Osteocyte (in vitro differentiated cells): ENCODE data around the gene LMF2. TPM values are rescaled to one million over a fixed set of nuclear protein-coding genes. Genes with fewer than 3 reads are reported as not detected.

Experiments used
- DNase-seq: peaks from one replicate; pipeline ENCODE4 v3.0.0; 2021; ENCODE audit warnings: mixed read lengths; ENCODE audit not compliant: unreplicated experiment; ENCODE audit errors: extremely low spot score
- H3K27ac Mint-ChIP-seq: one replicate; pipeline ENCODE4 v1.8.0; 2021; ENCODE audit warnings: mild to moderate bottlenecking, mixed read lengths; ENCODE audit not compliant: unreplicated experiment
- H3K27me3 Mint-ChIP-seq: one replicate; pipeline ENCODE4 v1.8.0; 2021; ENCODE audit warnings: mixed read lengths; ENCODE audit not compliant: unreplicated experiment
- H3K36me3 Mint-ChIP-seq: one replicate; pipeline ENCODE4 v1.8.0; 2021; ENCODE audit warnings: mixed read lengths; ENCODE audit not compliant: unreplicated experiment
- H3K4me1 Mint-ChIP-seq: one replicate; pipeline ENCODE4 v1.8.0; 2021; ENCODE audit warnings: mixed read lengths; ENCODE audit not compliant: unreplicated experiment
- H3K4me3 Mint-ChIP-seq: one replicate; pipeline ENCODE4 v1.8.0; 2021; ENCODE audit warnings: mild to moderate bottlenecking, moderate library complexity, mixed read lengths; ENCODE audit not compliant: unreplicated experiment
- H3K9me3 Mint-ChIP-seq: one replicate; pipeline ENCODE4 v1.8.0; 2021; ENCODE audit warnings: mixed read lengths; ENCODE audit not compliant: unreplicated experiment
- CTCF ChIP-seq: fragments of 200-600 bp; sonication (generic); IDR thresholded peaks from 2 replicates; pipeline ENCODE4 v1.5.0; 2021; ENCODE audit warnings: antibody characterized with exemption, mild to moderate bottlenecking, moderate library complexity
- total RNA-seq: library from RNA; stranded (reverse); gene quantifications from 2 replicates; pipeline ENCODE4 v1.2.1, GENCODE V29; 2021

The LMF2 gene
- total RNA-seq, 1 donor from 2014 or later, result 107 TPM

- Mint-ChIP-seq H3K4me1 (peaks cover 17% of the 10 kb centered on the region), H3K27ac (peak overlapping the region; percentile 62), H3K36me3 (no peaks in the 10 kb centered on the region), H3K27me3 (peaks cover 17% of the 10 kb centered on the region), H3K9me3 (no peaks in the 10 kb centered on the region), H3K4me3 (peak overlapping the region; percentile 71)
- no peak for TF ChIP-seq CTCF
- DNase-seq, result peak; percentile 84
Measured at GRCh38 chr22:50530580-50530876, 23.0 kb upstream of the LMF2 start.

DNA sequence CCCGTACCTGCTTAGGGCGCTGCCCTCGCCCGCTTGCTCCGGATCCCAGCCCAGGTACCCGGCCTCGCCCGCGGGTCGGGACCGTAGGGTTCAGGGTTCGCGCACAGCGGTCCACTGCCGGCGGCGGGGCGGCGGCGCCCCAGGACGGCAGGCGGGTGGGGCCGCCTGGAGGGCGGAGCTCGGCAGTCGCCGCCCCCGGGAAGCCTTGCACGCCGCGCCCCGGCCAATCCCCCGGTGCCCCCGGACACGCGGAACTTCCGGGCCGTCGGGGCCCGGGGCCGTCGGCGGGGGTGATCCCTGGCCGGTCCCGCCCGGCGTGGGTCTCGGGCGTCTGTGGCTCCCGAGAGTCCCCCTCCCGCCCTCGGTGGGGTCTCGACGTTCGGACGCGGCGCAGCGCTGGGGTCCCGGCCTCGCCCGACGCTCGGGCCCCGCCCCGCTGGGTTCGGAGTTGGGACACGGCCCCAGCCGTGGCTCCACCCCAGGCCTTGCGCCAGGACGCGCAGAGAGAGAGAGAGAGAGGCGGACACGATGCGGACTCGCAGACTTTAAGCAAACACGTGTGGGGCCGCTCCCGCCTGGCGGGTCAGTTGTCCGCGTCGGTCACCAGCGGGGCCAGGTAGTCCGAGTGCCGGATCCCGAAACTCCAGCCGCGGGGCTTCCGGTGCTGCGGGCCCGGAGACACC is 22.5 kb upstream of the LMF2 start, which contains the start of gene TYMP:
Gene TYMP (minus strand): TSS at position 116 of the 683 bp plus-strand sequence. CDS start 303 bp downstream, outside the sequence.
- no peaks in the 10 kb centered on the region for H3K36me3 Mint-ChIP-seq
- H3K27me3 Mint-ChIP-seq, result peaks cover 17% of the 10 kb centered on the region
- H3K4me1 Mint-ChIP-seq, result peaks cover 17% of the 10 kb centered on the region
- H3K27ac Mint-ChIP-seq, result peak within 1 kb of the TSS; percentile 62
- no peaks in the 10 kb centered on the region for H3K9me3 Mint-ChIP-seq
- DNase-seq, result peak; percentile 86
- peak within 1 kb of the TSS; percentile 71 for H3K4me3 Mint-ChIP-seq
- TF ChIP-seq CTCF, result no peak

DNA sequence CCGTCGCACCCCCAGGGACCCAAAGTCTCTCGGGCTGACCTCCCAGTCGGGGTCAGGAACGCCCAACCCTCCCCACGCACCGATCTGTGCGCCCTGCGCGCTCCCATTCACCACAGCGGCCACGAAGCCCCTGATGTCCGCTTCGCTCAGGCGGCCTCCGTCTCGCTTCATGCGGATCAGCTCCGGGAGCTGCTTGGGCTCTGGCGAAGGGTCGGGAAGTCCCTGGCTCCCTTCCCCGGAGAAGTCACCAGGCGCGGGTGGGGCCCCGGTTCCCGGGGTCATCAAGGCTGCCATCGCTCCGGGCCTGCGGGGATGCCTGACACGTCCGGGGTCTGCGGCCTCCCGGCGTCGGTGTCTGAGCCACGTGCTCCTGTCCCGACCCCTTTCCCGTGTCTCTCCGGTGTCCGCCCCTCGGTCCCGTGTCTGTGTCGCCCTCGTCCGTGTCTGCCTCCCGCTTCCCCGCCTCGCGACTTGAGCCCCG is 22.0 kb upstream of the LMF2 start:
- TF ChIP-seq CTCF, result no peak
- peaks cover 17% of the 10 kb centered on the region for H3K27me3 Mint-ChIP-seq
- no peak for DNase-seq
- H3K36me3 Mint-ChIP-seq, result peaks cover 3% of the 10 kb centered on the region
- no peak overlapping the region for H3K27ac Mint-ChIP-seq
- peak overlapping the region; percentile 56 for H3K4me3 Mint-ChIP-seq
- H3K4me1 Mint-ChIP-seq, result peaks cover 22% of the 10 kb centered on the region
- no peaks in the 10 kb centered on the region for H3K9me3 Mint-ChIP-seq

DNA sequence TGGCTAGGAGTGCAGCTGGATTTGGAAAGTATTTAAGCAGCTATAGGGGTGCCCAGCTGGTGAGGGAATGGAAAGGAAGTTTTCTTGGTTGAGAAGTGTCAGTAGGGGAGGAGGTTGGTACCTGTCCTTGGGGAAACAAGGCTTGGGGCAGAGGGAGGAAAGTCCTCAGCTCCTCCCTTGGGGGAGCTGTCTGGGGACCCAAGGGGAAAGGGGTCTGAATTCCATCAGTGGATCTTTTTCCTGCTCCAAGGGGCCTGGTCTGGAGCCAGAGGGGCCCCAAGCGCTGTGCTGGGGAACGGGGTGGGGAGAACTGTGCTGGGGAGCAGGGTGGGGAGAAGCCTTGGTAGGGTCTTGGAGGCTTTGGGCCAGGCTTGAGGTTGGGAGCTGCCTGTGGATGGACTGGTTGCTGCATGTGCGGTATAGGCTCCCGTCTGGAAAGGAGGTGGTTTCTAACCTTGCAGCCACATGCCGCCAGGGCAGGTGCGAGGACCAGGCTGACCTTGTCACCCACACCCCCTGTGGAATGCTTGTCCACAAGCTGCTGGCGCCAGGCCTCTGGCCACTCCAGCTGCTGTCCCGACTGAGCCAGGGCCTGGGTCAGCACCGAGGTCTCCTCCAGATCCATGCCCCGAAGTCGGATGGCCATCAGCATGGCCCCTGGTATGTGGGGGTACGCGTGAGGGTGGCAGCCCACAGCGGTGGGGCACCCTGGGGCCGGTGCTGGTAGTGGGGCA is 21.3 kb upstream of the LMF2 start:
- peaks cover 25% of the 10 kb centered on the region for H3K4me1 Mint-ChIP-seq
- DNase-seq, result peak; percentile 85
- H3K36me3 Mint-ChIP-seq, result peaks cover 4% of the 10 kb centered on the region
- no peak overlapping the region for H3K27ac Mint-ChIP-seq
- H3K9me3 Mint-ChIP-seq, result no peaks in the 10 kb centered on the region
- peak overlapping the region; percentile 45 for H3K4me3 Mint-ChIP-seq
- H3K27me3 Mint-ChIP-seq, result peaks cover 13% of the 10 kb centered on the region
- no peak for TF ChIP-seq CTCF

DNA sequence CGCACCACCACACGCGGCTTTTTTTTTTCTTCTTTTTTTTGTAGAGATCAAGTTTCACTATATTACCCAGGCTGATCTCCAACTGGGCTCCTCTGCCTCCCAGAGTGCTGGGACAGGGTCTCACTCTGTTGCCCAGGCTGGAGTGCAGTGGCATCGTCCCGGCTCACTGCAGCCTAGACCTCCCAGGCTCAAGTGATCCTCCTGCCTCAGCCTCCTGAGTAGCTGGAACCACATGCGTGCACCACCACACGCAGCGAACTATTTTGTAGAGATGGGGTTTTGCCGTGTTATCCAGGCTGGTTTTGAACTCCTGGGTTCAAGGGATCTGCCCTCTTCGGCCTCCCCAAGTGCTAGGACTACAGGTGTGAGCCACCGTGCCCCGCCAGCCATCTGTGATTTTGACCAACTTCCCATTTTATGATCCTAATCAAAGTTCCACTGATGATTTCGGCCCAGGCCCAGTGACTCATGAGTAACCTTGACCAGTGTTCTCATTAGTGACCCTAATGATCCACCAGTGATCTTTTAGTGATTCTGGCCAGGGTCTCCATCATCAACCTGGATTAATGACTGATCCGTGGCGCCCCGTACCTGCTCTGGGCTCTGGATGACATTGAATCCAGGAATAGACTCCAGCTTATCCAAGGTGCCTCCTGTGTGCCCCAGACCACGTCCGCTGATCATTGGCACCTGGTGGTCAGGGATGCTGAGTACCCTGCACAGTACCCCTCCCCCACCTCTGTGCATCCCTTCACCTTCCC is 20.6 kb upstream of the LMF2 start:
- peaks cover 6% of the 10 kb centered on the region for H3K27me3 Mint-ChIP-seq
- H3K36me3 Mint-ChIP-seq, result peaks cover 4% of the 10 kb centered on the region
- H3K27ac Mint-ChIP-seq, result no peak overlapping the region
- H3K4me1 Mint-ChIP-seq, result peaks cover 27% of the 10 kb centered on the region
- no peak for DNase-seq
- peak overlapping the region; percentile 65 for H3K4me3 Mint-ChIP-seq
- no peak for TF ChIP-seq CTCF
- no peaks in the 10 kb centered on the region for H3K9me3 Mint-ChIP-seq
